Dedifferentiated amniotic fluid mesenchymal stem cell (primary cell): ENCODE data around the gene BTN3A1.
A peak's percentile ranks its signal among the peaks of the same experiment; 100 is the strongest.
"Not testable (repeated sequence)": the region's sequence is repeated elsewhere in the genome, so short reads cannot be mapped to it uniquely, and the experiment has no call there.

Experiments used
- DNase-seq: peaks from one replicate; pipeline ENCODE4 v3.0.0-alpha.2; 2016; ENCODE audit errors: extremely low spot score

The BTN3A1 gene

DNA sequence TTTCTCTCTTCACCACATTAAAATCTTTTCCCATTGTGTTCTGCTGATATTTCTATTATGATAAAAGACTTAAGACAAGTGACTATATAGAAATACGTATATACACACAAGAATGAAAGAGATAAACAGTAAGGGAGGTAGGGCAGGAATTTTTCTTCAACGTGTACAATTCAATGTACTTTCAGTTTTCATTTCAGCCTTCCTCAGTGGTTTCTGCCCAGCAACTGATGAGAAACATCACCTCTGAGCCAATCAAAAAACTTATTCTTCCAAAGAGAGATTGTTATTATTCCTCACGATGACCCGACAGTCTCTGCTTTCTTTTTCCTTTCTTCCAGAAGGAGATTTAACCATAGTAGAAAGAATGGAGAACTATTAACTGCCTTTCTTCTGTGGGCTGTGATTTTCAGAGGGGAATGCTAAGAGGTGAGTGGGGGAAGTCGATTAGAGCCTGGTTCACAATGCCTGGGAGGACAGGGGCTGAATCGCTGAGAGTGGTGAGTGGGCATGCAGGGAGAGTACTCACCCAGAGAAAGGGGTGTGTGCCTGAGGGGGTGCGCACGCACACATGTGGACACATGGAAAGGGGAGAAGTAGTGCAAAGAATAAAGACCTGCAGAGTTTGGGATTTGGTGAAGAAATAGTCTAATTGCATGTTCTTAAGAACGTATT, at the start of gene BTN3A1:
Gene BTN3A1 (plus strand): TSS at position 289 of the 672 bp plus-strand sequence. CDS start 3,289 bp downstream, outside the sequence.
- peak; percentile 86 for DNase-seq

DNA sequence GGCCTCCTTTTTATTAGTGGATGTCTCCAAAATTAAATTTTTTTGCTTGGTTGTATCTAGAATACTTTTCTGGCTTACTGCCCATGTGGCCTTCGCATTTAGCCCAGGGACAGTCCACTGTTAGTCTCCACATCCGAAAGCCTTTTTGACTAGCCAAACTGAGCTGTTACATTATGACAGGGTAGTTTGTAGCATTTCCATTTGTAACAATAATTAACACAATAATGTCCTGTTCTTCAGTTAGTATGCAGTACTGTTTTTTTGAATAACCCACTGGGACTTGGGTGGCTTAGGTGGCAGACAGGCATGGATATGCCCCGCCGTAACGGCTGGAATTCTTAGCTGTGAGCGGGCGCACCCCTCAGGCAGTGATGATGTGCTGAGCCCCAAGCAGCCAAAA, 49.8 kb upstream of the BTN3A1 start:
- DNase-seq = no peak

DNA sequence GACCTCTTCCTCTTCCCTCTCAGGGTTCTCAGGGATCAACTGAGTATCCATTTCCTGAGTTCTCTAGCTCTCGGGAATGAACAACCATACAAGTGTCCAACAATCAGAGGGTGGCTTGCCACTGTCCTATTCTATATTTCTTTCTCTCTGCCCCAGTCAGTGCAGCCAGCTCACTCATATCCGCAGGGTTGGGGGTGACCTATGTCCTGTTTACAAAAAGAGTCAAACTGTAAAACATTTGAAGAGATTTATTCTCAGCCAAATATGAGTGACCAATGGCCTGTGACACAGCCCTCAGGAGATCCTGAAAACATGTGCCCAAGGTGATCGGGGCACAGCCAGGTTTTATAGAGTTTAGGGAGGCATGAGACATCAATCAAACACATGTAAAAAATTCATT, 47.9 kb upstream of the BTN3A1 start:
- DNase-seq = no peak

GRCh38 chr6:26355366-26355765, 46.7 kb upstream of the BTN3A1 start:
- DNase-seq = no peak

GRCh38 chr6:26357543-26357942, 44.5 kb upstream of the BTN3A1 start:
- DNase-seq = not testable (repeated sequence)

- DNase-seq = no peak
Observed at GRCh38 chr6:26358511-26358981, 43.5 kb upstream of the BTN3A1 start.

- DNase-seq = no peak
Observed at GRCh38 chr6:26359765-26360164, 42.3 kb upstream of the BTN3A1 start.

DNA sequence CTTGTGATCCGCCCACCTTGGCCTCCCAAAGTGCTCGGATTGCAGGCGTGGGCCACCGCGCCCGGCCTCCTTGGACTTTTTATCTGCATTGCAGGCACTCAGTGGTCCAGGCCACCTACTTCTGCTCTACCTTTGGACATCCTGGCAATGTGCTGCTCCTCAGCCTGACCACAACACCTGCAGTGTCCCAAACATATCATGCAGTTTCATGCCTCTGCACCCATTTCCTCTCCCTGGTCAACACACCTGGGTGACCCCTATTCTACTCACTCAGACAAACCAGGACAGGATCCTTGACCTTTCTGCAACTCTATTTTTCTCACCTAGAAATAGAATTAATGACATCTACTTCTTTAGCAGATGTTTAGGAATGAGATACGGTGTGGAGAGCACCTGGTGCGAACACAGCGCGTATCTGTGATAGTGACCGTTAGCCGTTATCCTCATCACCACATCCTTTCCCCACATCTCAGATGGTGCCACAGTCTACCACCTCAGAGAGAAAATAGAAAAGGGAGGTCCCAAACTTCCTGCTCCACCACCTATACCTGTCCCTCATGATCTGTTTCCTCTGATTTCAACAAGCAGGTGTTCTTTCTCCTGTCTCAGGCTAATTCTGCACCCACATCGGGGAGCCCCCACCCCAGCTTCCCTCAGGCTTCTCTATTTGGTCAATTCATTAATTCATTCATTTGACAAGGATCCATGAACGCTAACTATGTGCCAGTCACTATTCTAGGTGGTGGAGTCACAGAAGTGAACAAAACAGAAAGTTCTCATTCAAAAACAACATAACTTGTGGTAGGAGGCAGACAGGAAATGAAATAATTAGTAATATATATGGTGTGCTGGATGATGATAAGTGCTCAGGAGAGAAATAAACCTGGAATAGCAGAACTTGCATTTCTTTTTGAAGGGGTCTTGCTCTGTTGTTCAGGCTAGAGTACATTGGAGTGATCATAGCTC, 41.3 kb upstream of the BTN3A1 start:
- DNase-seq = no peak

DNA sequence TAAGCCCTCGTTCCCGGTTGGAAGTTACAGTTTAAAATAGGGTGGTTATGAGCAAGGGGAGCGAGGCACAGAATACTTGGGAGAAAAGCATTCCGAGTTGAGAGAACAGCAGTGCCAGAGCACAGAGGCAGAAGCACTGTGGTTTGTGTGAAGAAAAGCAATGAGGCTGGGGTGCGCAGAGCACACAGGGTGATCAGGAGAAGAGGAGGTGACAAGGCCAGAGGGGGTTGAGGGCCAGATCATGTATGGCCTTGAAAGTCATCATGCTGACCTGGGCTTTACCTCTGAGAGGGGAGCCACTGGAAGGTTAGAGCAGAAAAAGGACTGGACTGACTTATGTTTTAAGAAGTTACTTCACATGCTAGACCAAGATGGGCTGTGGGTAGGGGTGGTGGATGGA, 40.5 kb upstream of the BTN3A1 start:
- DNase-seq = no peak

DNA sequence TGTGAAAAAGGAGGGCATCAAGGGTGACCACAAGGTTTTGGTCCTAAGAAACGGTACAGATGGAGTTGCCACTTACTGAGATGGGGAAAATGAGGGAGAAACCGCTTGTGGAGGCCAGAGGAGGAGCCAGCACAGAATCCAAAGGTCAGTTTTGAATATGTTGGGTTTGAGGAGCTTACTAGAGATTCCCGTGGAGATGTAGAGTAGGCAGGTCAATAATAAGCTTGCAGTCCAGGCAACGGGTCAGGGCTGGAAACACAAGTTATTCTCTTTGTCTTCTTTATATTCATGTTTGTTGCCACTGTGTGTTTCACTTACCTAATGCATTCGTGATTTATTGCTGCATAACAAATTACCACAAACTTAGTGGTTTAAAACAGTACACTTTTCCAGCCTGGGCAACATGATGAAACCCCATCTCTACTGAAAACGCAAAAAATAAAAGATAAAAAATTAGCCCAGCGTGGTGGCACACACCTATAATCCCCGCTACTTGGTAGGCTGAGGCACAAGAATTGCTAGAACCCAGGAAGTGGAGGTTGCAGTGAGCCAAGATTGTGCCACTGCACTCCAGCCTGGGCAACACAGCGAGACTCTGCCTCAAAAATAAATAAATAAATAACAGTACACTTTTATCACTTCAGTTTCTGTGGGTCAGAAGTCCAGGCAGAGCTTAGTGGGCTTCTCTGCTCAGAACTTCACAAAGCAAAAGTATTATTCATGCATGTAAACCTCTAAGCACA, 39.8 kb upstream of the BTN3A1 start:
- no peak for DNase-seq

DNA sequence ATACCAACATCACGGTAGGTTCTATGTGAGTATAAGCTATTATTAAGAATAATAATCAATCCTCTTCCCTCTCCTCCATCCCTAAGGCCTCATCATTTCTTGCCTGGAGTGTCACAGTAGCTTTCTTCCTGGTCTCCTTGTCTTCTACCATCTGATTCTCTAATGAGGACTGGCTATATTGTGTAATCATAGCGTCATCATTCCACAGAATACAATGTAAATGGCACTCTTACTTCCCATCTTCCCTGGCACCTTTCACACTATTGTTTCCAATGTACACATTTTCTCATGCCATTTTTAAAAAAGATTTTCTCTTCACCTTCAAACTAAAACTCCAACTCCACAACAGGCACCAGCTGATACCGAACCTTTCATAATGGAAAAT, 39.2 kb upstream of the BTN3A1 start:
- DNase-seq = no peak

- DNase-seq = no peak
Observed at GRCh38 chr6:26363882-26364701, 38.0 kb upstream of the BTN3A1 start.

- no peak for DNase-seq
Observed at GRCh38 chr6:26365633-26365995, 36.5 kb upstream of the BTN3A1 start.

DNA sequence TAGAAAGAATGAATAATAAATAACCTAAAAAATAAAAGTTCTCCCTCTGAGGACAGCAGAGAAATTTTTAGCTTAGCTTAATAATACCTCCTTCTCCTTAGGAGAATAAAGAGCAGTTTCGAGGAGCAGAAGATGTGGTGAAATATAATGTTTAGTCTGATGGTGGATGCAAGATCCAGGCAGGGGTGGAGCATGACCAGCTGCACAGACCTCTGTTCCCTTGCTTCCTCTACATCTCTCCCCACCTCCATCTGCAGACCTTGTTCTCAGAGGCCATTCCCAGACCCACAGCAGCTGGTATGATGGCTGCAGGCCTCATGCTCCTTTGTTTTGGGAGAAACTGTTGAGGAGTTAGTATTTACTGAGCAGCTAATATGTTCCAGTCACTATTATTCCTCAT, 35.6 kb upstream of the BTN3A1 start:
- DNase-seq = no peak

DNA sequence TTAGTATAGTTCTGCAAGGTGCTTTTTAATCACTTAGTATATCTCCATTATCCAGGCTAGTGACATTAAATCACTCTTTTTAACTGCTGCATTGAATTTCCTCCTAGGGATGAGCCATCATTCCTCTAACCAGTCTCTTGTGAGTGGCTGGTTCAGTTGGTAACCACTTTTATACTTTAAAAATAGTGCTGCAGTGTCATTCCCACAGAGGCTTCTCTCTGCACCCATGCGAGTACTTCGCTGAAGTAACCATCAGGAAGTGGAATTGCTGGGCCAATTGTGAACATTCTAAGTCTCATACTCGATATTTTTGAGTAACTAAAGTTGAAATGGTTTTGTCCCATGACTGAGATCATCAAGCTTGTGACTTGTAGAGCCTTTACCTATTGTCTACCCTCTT, 35.0 kb upstream of the BTN3A1 start:
- DNase-seq = no peak

GRCh38 chr6:26371813-26372212, 30.3 kb upstream of the BTN3A1 start:
- not testable (repeated sequence) for DNase-seq

DNA sequence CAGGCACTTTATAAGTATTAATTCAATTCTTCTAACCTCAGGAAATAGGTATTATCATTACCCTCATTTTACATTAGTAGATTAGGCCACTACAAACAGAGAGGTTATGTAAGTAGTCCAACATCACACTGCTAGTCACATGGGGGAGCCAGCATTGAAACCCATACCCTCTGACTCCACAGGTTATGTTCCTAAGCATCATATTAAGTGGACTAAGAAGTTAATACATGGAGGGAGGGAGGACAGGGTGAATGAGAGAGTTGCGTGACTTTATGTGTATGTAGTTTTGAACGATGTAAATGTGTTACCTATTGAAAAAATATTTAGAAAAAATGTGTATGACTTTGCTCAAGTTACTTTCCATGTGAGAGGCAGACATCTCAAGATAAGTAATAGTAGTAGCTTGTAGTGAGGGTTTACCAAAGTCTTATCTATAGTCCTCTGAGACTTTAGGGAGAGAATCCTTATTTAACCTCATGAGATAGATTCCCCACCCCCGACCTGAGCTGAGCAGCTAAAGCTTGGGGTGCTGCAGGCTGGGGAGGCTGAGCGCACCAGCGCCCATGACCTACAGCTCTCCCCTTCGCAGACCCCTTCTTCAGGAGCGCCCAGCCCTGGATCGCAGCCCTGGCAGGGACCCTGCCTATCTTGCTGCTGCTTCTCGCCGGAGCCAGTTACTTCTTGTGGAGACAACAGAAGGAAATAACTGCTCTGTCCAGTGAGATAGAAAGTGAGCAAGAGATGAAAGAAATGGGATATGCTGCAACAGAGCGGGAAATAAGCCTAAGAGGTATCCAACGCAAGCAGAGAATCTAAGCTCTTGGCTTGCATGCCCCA, 29.5 kb upstream of the BTN3A1 start:
- DNase-seq = no peak

GRCh38 chr6:26375270-26375669, 26.8 kb upstream of the BTN3A1 start:
- no peak for DNase-seq

DNA sequence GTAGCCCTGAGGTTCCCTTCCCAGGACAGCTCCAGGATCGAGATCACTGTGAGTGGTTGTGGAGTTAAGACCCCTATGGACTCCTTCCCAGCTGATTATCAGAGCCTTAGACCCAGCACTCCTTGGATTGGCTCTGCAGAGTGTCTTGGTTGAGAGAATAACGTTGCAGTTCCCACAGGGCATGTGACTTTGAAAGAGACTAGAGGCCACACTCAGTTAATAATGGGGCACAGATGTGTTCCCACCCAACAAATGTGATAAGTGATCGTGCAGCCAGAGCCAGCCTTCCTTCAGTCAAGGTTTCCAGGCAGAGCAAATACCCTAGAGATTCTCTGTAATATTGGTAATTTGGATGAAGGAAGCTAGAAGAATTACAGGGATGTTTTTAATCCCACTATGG, 24.4 kb upstream of the BTN3A1 start:
- no peak for DNase-seq

DNA sequence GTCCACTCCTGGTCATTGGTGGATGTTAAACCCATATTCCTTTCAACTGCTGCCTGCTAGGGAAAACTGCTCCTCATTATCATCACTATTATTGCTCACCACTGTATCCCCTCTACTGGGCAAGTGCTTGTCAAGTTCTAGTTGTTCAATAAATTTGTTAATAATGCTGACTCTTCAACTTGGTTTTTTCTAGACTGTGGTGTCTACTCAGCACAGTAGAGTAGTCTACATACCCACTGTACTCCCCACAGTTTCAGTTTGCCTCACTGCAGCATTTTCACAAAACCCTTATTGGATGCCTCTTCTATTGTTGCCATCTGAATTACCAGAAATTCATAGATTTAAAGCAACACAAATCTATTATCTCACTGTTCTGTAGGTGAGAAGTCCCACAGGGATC, 23.9 kb upstream of the BTN3A1 start:
- DNase-seq = not testable (repeated sequence)
